Left lung (tissue), 10 donors: ENCODE data around the gene PDPR. TPM values are rescaled to one million over a fixed set of nuclear protein-coding genes. Genes with fewer than 3 reads are reported as not detected.
"Not testable (repeated sequence)": the region's sequence is repeated elsewhere in the genome, so short reads cannot be mapped to it uniquely, and the experiment has no call there.

Experiments
- ATAC-seq: fragments of 200-7000 bp; cut with Tn5 transposase; one replicate; pipeline ENCODE4 v1.9.1; 2020; ENCODE audit warnings: moderate library complexity
- DNase-seq, 4 donors: peaks; one replicate each; pipeline ENCODE4 v3.0.0-alpha.2; 2013 to 2020
- H3K27ac ChIP-seq, 2 donors: fragments of 200-600 bp; sonication (generic) in 1 of 2; one replicate each; pipeline versions ENCODE4 v1.5.0 to v1.8.0; 2020 to 2021
- H3K27me3 ChIP-seq, 2 donors: fragments of 200-600 bp; sonication (generic) in 1 of 2; one replicate each; pipeline versions ENCODE4 v1.5.0 to v1.8.0; 2020 to 2021
- H3K36me3 ChIP-seq, 2 donors: fragments of 200-600 bp; sonication (generic) in 1 of 2; one replicate each; pipeline versions ENCODE4 v1.5.0 to v1.8.0; 2020 to 2021
- H3K4me1 ChIP-seq, 2 donors: fragments of 200-600 bp; one replicate each; pipeline ENCODE4 v1.8.0; 2021
- H3K4me3 ChIP-seq, 2 donors: fragments of 200-600 bp; sonication (generic) in 1 of 2; one replicate each; pipeline versions ENCODE4 v1.5.0 to v1.8.0; 2020 to 2021; ENCODE audit warnings: mild to moderate bottlenecking in 1 of 2
- H3K9me3 ChIP-seq, 2 donors: fragments of 200-600 bp; sonication (generic) in 1 of 2; one replicate each; pipeline versions ENCODE4 v1.5.0 to v1.8.0; 2020 to 2021
- CTCF ChIP-seq, 2 donors: fragments of 200-600 bp; sonication (generic) in 1 of 2; IDR thresholded peaks; one replicate each; pipeline versions ENCODE4 v1.5.0 to v1.8.0; 2021; ENCODE audit warnings: antibody characterized with exemption in 2 of 2
- intact Hi-C, 2 donors: fragments of 100-400 bp; cut with DNase I; formaldehyde crosslinking; loops; one replicate each; pipeline versions ENCODE4 v1.11.2 to v1.14.2; 2022
- polyA plus RNA-seq, 6 donors: library from polyadenylated mRNA; unstranded; fragments of 120-200 nt; gene quantifications; one replicate each; pipeline ENCODE4 v1.2.1, GENCODE V29; 2013; ENCODE audit not compliant: insufficient read length in 6 of 6
- total RNA-seq, 2 donors: library from RNA; stranded (reverse); fragmentation: NEBNext Ultra II Directional; extraction: Animal tissue kit (Norgen Biotek cat#: 25700); gene quantifications; one replicate each; pipeline ENCODE4 v1.2.1, GENCODE V29; 2021
- donor health status: DM: no; HTN: yes; CAD: no.
- donor health status: DM: no; HTN: no; CAD: no.

Gene PDPR
- total and polyA plus RNA-seq, 8 donors, result 16.5 to 47.2 (median 38.8) TPM

- no peak overlapping the region for H3K4me3 ChIP-seq
- intact Hi-C loops, result no loop called here
- H3K27me3 ChIP-seq, result no peaks in the 10 kb centered on the region
- H3K4me1 ChIP-seq, result no peaks in the 10 kb centered on the region
- DNase-seq (no peak), ATAC-seq (peak; percentile 54)
- H3K27ac ChIP-seq, result no peak overlapping the region
- no peak for TF ChIP-seq CTCF (IDR thresholded peaks at IDR 0.05)
- no peaks in the 10 kb centered on the region for H3K9me3 ChIP-seq
- H3K36me3 ChIP-seq, result peaks cover 0 to 59% of the 10 kb centered on the region in 2 donors
Observed at GRCh38 chr16:70162041-70162451, 47.9 kb downstream of the PDPR start.

- H3K27me3 ChIP-seq, result no peaks in the 10 kb centered on the region
- no peak for TF ChIP-seq CTCF (IDR thresholded peaks at IDR 0.05)
- DNase-seq, result peak in 1 of 4 donors; percentile 75
- H3K4me3 ChIP-seq, result no peak overlapping the region
- intact Hi-C loops, result no loop called here
- no peaks in the 10 kb centered on the region for H3K4me1 ChIP-seq
- peaks cover 0 to 43% of the 10 kb centered on the region in 2 donors for H3K36me3 ChIP-seq
- no peaks in the 10 kb centered on the region for H3K9me3 ChIP-seq
- no peak overlapping the region for H3K27ac ChIP-seq
- no peak for ATAC-seq
Observed at GRCh38 chr16:70163596-70163995, 49.5 kb downstream of the PDPR start.

- H3K4me1 ChIP-seq, H3K27me3 ChIP-seq, H3K4me3 ChIP-seq, H3K27ac ChIP-seq, intact Hi-C loops, ATAC-seq, H3K9me3 ChIP-seq: not testable (repeated sequence)
- peak in 1 of 4 donors; percentile 17 for DNase-seq
- peaks cover 0 to 12% of the 10 kb centered on the region in 2 donors for H3K36me3 ChIP-seq
Observed at GRCh38 chr16:70166688-70167087, 52.6 kb downstream of the PDPR start.

GRCh38 chr16:70173212-70173837 is 59.2 kb downstream of the PDPR start, which contains the start of gene CLEC18C:
Gene CLEC18C, plus strand, starts transcription at chr16:70173787. Its CDS starts 492 bp downstream, at chr16:70174279.
- ATAC-seq, intact Hi-C loops, DNase-seq: not testable (repeated sequence)

GRCh38 chr16:70173916-70174315 is 59.8 kb downstream of the PDPR start:
- intact Hi-C loops, H3K4me1 ChIP-seq, H3K27ac ChIP-seq: not testable (repeated sequence)

More at GRCh38 chr16:70173212-70173837, 59.2 kb downstream of the PDPR start, which contains the start of gene CLEC18C:
- H3K9me3 ChIP-seq, H3K27ac ChIP-seq, H3K4me3 ChIP-seq, H3K27me3 ChIP-seq, H3K36me3 ChIP-seq, H3K4me1 ChIP-seq: not testable (repeated sequence)

GRCh38 chr16:70174387-70174932 is 60.3 kb downstream of the PDPR start:
- H3K4me1 ChIP-seq, H3K9me3 ChIP-seq, H3K4me3 ChIP-seq, H3K27ac ChIP-seq, DNase-seq, H3K27me3 ChIP-seq, intact Hi-C loops, H3K36me3 ChIP-seq: not testable (repeated sequence)
- ATAC-seq, result peak; percentile 15

More at GRCh38 chr16:70173916-70174315, 59.8 kb downstream of the PDPR start:
- not testable (repeated sequence) for DNase-seq, H3K27me3 ChIP-seq, H3K36me3 ChIP-seq, H3K4me3 ChIP-seq, H3K9me3 ChIP-seq
- peak; percentile 20 for ATAC-seq

GRCh38 chr16:70187858-70188607 is 73.9 kb downstream of the PDPR start:
- ATAC-seq (peak; percentile 98), DNase-seq (peak in 1 of 4 donors; percentile 83)
- intact Hi-C loops, H3K9me3 ChIP-seq, H3K36me3 ChIP-seq, H3K27me3 ChIP-seq, H3K4me1 ChIP-seq: not testable (repeated sequence)
- peak overlapping the region in 1 of 2 donors; percentile 50 for H3K27ac ChIP-seq
- H3K4me3 ChIP-seq, result peak overlapping the region; percentile 34 to 43

GRCh38 chr16:70188608-70188915 is 74.4 kb downstream of the PDPR start:
- intact Hi-C loops, DNase-seq, H3K27me3 ChIP-seq, H3K36me3 ChIP-seq, H3K9me3 ChIP-seq, H3K4me1 ChIP-seq: not testable (repeated sequence)
- Histone ChIP-seq H3K27ac (peak overlapping the region in 1 of 2 donors; percentile 50), H3K4me3 (peak overlapping the region; percentile 34 to 43)
- ATAC-seq, result peak; percentile 84

GRCh38 chr16:70190574-70190973 is 76.4 kb downstream of the PDPR start:
- DNase-seq, ATAC-seq, intact Hi-C loops, H3K9me3 ChIP-seq, H3K4me3 ChIP-seq, H3K27ac ChIP-seq, H3K27me3 ChIP-seq, H3K36me3 ChIP-seq, H3K4me1 ChIP-seq: not testable (repeated sequence)

GRCh38 chr16:70196683-70197300 is 82.7 kb downstream of the PDPR start:
- DNase-seq, result not testable (repeated sequence)

GRCh38 chr16:70197611-70198010 is 83.5 kb downstream of the PDPR start:
- H3K27me3 ChIP-seq, DNase-seq, H3K9me3 ChIP-seq, H3K27ac ChIP-seq, ATAC-seq, H3K4me1 ChIP-seq, H3K4me3 ChIP-seq, H3K36me3 ChIP-seq, intact Hi-C loops: not testable (repeated sequence)

More at GRCh38 chr16:70196683-70197300, 82.7 kb downstream of the PDPR start:
- H3K4me3 ChIP-seq, H3K4me1 ChIP-seq, intact Hi-C loops, H3K36me3 ChIP-seq, H3K27ac ChIP-seq, H3K9me3 ChIP-seq, H3K27me3 ChIP-seq: not testable (repeated sequence)
- peak; percentile 91 for ATAC-seq
